GM12872 (cell line): ENCODE data around the gene ITPR2.

Experiments used
- CTCF ChIP-seq: IDR thresholded peaks from 3 replicates; pipeline ENCODE4 v1.5.1; 2011; ENCODE audit warnings: low read depth, mild to moderate bottlenecking, low read length, moderate library complexity; ENCODE audit not compliant: insufficient read depth

ITPR2 gene

GRCh38 chr12:26298785-26299621 is 534.0 kb downstream of the ITPR2 start:
- TF ChIP-seq CTCF, result no peak

GRCh38 chr12:26297396-26298070 is 535.5 kb downstream of the ITPR2 start:
- TF ChIP-seq CTCF, result no peak

GRCh38 chr12:26295001-26295400 is 538.0 kb downstream of the ITPR2 start:
- TF ChIP-seq CTCF, result no peak

- TF ChIP-seq CTCF, result no peak
Measured at GRCh38 chr12:26293612-26294011, 539.4 kb downstream of the ITPR2 start.

- no peak for TF ChIP-seq CTCF
Measured at GRCh38 chr12:26292596-26292995, 540.4 kb downstream of the ITPR2 start.

GRCh38 chr12:26290565-26290964 is 542.4 kb downstream of the ITPR2 start:
- TF ChIP-seq CTCF, result no peak

GRCh38 chr12:26287671-26288381 is 545.2 kb downstream of the ITPR2 start:
- no peak for TF ChIP-seq CTCF
